Activated T-helper 1 cell treated with Interleukin-2 at 50 U/mL for 16 hours (primary cell): ENCODE measurements around the gene MYRIP.
"Not testable (repeated sequence)": the region's sequence is repeated elsewhere in the genome, so short reads cannot be mapped to it uniquely, and the experiment has no call there.

Source experiments
- DNase-seq: peaks from one replicate; pipeline ENCODE4 v3.0.0-alpha.2; 2020; ENCODE audit warnings: low read depth

MYRIP gene

GRCh38 chr3:39809181-39809994 lies at the start of gene MYRIP:
Gene MYRIP (plus strand): TSS chr3:39809609. CDS start chr3:39900817, 91,208 bp downstream.
- DNase-seq, result no peak

DNA sequence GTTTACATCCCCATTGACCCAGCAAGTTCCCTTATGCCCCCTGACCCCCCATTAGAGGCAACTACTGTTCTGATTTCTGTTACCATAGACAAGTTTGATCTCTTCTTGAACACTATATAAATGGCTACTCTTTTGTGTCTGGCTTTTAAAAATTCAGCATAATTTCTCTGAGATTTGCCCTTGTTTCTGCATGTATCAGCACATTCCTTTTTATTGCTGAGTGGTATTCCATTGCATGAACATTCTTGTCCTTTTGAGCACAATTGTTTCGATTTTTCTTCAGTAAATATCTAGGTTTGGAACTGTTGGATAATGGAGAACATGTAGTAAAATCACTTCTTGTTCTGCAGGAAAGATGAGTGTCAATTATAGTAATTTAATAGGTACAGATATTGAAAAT lies 49.1 kb upstream of the MYRIP start:
- no peak for DNase-seq

- DNase-seq, result no peak
Observed at GRCh38 chr3:39762537-39763070, 46.8 kb upstream of the MYRIP start.

- DNase-seq, result no peak
Observed at GRCh38 chr3:39763390-39763789, 46.0 kb upstream of the MYRIP start.

- DNase-seq, result no peak
Observed at GRCh38 chr3:39765575-39765974, 43.8 kb upstream of the MYRIP start.

DNA sequence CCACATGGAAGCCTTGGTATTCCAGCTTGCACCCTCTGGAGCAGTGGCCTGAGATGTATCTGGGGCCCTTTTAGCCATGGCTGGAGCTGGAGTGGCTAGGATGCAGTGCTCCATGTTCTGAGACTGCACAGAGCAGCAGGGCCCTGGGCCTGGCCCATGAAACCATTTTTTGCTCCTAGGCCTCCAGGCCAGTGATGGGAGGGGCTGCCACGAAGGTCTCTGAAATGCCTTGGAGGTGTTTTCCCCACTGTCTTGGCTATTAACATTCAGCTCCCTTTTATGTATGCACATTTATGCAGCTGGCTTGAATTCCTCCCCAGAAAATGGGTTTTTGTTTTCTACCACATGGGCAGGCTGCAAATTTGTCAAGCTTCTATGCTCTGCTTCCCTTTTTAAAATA lies 43.0 kb upstream of the MYRIP start:
- no peak for DNase-seq

DNA sequence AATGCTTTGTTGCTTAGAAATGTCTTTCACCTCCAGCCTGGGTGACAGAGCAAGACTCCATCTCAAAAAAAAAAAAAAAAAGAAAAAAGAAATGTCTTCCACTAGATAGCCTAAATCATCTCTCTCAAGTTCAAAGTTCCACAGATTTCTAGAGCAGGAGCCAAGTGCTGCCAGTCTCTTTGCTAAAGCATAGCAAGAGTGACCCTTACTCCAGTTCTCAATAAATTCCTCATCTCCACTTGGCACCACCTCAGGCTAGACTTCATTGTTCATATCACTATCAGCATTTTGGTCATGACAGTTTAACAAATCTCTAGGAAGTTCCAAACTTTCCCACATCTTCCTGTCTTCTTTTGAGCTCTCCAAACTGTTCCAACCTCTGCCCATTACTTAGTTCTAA lies 42.5 kb upstream of the MYRIP start:
- DNase-seq, result not testable (repeated sequence)

GRCh38 chr3:39778168-39778567 lies 31.2 kb upstream of the MYRIP start:
- DNase-seq, result not testable (repeated sequence)

DNA sequence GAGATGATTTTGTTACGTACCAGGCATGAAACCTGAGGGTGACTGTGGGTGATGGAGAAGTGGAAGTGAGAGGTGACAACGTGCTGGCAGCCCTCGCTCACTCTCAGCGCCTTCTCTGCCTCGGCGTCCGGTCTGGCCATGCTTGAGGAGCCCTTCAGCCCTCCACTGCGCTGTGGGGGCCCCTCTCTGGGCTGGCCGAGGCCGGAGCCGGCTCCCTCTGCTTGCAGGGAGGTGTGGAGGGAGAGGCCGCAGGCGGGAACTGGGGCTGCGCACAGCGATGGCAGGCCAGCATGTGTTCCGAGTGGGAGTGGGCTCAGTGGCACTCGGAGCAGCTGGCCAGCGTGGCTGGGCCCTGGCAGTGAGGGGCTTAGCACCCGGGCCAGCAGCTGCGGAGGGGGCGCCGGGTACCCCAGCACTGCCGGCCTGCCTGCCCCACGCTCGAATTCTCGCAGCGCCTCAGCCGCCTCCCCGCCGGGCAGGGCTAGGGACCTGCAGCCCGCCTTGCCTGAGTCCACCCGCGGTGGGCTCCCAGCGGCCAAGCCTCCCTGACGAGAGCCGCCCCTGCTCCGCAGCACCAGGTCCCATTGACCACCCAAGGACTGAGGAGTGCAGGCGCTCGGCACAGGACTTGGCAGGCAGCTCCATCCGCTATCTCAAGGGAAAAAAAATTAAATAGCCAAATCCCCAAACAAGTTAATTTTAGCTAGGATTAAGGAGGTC lies 29.7 kb upstream of the MYRIP start:
- no peak for DNase-seq

GRCh38 chr3:39780352-39780751 lies 29.1 kb upstream of the MYRIP start:
- DNase-seq, result no peak

DNA sequence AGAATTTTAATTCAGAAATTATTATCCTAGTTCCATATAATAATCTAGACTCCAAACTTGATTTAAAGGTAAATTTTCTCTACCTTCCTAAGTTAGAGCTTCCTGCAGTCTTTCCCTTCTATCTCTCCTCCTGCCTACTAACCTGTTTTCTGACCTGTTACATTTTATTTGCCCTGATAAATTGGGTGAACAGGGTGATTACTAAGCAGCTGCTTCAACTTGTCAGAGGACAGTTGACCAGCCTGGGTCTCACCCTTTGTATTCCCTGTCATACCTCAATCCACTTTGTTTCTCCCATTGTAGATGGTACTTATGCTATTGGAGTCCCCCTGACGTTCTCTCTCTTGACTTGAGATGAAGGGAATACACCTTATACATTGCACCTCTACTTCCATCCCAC lies 28.4 kb upstream of the MYRIP start:
- no peak for DNase-seq

DNA sequence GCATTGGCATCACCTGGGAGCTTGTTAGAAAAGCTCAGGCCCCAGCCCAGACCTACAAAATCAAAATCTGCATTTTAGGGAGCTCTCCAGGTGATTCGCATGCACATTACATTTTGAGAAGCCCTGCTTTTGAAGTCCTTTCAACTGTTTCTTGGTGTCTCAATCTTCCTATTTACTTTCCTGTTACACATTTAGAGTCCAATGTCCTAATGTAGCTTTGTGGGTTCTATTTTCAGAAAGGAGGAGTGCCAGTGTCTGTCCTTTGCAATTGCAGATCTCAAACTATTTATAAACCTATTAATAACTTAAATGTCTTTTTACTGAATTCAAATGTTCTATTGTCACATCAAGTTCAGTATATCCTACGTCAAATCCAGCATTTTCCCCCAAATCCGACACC lies 27.8 kb upstream of the MYRIP start:
- no peak for DNase-seq

GRCh38 chr3:39783680-39784079 lies 25.7 kb upstream of the MYRIP start:
- no peak for DNase-seq

DNA sequence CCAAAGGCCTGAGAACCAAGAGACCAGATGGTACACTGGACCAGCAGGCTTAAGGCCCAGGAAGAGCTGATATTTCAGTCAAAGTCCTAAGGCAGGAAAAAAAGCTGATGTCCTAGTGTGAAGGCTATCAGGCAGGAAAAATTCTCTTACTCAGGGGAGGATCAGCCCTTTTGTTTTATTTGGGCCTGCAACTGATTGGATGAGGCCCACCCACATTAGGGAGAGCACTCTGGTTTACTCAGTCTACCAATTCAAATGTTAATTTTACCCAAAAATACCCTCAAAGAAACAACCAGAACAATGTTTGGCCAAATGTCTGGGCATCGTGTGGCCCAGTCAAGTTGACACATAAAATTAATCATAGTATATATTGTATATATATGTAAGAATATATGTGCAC lies 24.5 kb upstream of the MYRIP start:
- DNase-seq, result no peak

DNA sequence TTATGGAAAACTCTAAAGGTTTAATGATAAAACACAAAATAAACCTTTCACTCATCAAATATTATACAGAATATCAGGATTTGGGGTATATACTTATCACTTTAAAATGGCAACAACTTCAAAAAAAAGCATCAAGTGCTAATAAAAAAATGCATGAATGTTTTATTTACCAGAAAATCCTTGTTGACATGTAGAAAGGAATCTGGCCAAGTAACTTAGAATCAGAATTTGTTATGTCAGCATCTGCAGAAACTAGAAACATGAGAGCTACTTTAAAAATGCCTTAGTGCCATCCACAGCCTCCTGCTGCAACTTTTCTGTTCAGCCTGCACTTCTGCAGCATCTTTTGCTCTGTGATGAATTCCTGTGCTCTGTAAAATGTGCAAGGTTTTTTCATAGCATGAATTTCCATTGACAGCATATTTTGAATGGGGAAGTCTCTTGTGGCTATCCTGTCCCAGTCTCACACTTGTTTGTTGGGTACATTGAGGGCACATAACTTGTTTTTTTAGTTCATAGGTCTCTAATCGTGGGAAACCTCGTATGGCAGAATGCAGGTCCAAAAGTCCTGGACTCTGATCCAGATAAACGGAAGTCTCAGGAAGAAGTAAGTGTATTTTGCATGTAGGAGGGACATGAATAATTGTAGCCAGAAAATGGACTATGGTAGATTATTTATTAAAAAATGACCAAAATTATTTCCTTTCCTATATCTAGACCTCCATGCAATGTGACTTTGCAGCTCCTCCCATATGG lies 21.1 kb upstream of the MYRIP start:
- no peak for DNase-seq

DNA sequence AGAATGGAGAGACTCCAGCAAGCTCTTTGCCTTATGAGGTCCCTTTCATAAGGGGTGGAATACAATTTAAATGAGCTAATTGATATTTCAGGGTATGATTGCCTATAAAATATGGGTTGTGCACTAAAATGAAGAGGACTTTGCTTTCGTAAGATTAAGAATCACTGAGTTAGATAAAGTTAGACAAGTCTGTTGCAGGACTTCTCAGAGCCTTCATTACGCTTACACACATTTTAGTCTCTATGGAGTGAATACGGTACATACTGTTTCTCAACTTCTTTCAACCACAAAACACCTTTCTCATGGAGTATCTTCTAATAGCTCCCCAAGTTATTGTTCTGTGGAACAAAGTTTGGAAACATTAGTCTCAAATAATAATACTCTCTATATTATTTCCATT lies 17.8 kb upstream of the MYRIP start:
- DNase-seq, result no peak

DNA sequence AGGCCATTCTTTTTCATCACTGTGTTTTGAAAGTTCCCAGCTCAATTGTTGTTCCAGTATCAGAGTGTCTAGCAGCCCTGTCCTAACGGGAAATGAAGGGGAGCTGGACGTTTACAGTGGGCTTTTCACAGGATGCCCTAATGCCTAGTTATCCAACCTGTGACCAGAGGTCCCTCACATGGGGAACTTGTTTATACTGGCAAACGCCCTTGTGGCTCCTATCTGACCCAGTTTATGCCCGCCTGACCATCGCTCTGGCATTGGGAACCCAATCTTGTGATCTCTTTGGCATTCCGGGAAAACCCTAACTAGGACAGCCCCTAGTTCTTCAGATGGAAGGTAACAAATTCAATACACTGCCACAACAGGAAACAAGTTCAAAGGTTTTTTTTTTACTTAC lies 14.5 kb upstream of the MYRIP start:
- no peak for DNase-seq

GRCh38 chr3:39801216-39801615 lies 8.2 kb upstream of the MYRIP start:
- no peak for DNase-seq

DNA sequence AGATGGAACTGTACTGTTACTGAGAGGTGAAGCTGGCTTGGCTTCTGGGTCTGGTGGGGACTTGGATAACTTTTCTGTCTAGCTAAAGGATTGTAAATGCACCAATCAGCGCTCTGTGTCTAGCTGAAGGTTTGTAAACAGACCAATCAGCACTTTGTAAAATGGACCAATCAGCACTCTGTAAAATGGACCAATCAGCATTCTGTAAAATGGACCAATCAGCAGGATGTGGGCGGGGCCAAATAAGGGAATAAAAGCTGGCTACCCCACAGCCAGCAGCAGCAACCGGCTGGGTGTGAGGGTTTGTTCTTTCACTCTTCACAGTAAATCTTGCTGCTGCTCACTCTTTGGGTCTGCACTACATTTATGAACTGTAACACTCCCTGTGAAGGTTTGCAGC lies 6.9 kb upstream of the MYRIP start:
- DNase-seq, result not testable (repeated sequence)

DNA sequence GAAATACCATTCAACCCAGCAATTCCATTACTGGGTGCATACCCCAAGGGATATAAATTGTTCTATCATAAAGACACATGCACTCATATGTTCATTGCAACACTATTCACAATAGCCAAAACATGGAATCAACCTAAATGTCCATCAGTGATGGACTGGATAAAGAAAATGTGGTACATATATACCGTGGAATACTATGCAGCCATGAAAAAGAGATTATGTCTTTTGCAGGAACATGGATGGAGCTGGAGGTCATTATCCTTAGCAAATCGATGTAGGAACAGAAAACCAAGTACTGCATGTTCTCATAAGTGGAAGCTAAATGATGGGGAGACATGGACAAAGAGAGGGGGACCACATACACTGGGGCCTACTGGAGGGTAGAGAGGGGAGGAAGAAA lies 5.5 kb upstream of the MYRIP start:
- no peak for DNase-seq

GRCh38 chr3:39804951-39805350 lies 4.5 kb upstream of the MYRIP start:
- DNase-seq, result no peak

GRCh38 chr3:39805650-39806049 lies 3.8 kb upstream of the MYRIP start:
- no peak for DNase-seq

DNA sequence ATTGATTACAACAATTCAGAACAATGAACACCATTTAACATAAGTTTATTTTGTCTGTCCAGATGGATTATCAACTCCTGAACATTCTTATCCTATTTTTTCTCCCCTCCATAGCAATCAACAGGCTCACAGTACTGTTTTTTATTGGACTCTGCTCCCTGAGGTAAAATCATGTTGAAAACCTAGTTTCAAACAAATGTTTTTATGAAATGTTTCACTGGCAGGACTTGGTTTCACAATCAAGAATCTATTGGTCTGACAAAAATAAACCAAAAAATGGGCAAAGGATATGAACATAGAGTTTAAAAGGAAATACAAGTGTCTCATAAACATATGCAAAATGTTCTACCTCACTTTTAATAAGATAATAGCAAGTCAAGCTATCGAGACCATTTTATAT lies 2.6 kb upstream of the MYRIP start:
- DNase-seq, result no peak
